H9 (cell line): ENCODE results near the gene EML2. TPM values are rescaled to one million over a fixed set of nuclear protein-coding genes. Genes with fewer than 3 reads are reported as not detected.

Experiments used
- DNase-seq: peaks from one replicate; pipeline ENCODE4 v3.0.0-alpha.2; 2017
- H2AFZ ChIP-seq: one replicate; pipeline ENCODE4 v1.6.1; 2013; ENCODE audit warnings: mild to moderate bottlenecking, low read length, control low read depth, moderate library complexity
- H2AK5ac ChIP-seq: 2 replicates; pipeline ENCODE4 v1.6.1; 2013; ENCODE audit warnings: low read length, control low read depth, mixed read lengths; ENCODE audit not compliant: insufficient read length
- H2BK120ac ChIP-seq: one replicate; pipeline ENCODE4 v1.6.1; 2013; ENCODE audit warnings: low read depth, mild to moderate bottlenecking, low read length, control low read depth, inconsistent platforms; ENCODE audit not compliant: poor library complexity, severe bottlenecking
- H2BK12ac ChIP-seq: 2 replicates; pipeline ENCODE4 v1.6.1; 2013; ENCODE audit warnings: low read length, control low read depth, mixed read lengths, low read depth; ENCODE audit not compliant: insufficient read length
- H2BK15ac ChIP-seq: 2 replicates; pipeline ENCODE4 v1.6.1; 2013; ENCODE audit warnings: low read depth, low read length, control low read depth
- H2BK20ac ChIP-seq: one replicate; pipeline ENCODE4 v1.6.1; 2013; ENCODE audit warnings: low read depth, mild to moderate bottlenecking, low read length, control low read depth, inconsistent platforms; ENCODE audit not compliant: poor library complexity, severe bottlenecking
- H2BK5ac ChIP-seq: 2 replicates; pipeline ENCODE4 v1.6.1; 2013; ENCODE audit warnings: low read length, control low read depth, mixed read lengths; ENCODE audit not compliant: insufficient read length
- H3K14ac ChIP-seq: 2 replicates; pipeline ENCODE4 v1.6.1; 2013; ENCODE audit warnings: low read length, control low read depth; ENCODE audit not compliant: insufficient read depth
- H3K18ac ChIP-seq: 2 replicates; pipeline ENCODE4 v1.6.1; 2013; ENCODE audit warnings: low read depth, mild to moderate bottlenecking, mixed read lengths, low read length, control low read depth; ENCODE audit not compliant: insufficient read length
- H3K23ac ChIP-seq: 2 replicates; pipeline ENCODE4 v1.6.1; 2013; ENCODE audit warnings: low read length, control low read depth, mixed read lengths, low read depth; ENCODE audit not compliant: insufficient read length
- H3K23me2 ChIP-seq: 2 replicates; pipeline ENCODE4 v1.6.1; 2013; ENCODE audit warnings: low read depth, mild to moderate bottlenecking, mixed read lengths, low read length, control low read depth; ENCODE audit not compliant: insufficient read length, poor library complexity, severe bottlenecking
- H3K27ac ChIP-seq: 2 replicates; pipeline ENCODE4 v1.5.1; 2013; ENCODE audit warnings: low read length, control low read depth, mixed read lengths, low read depth; ENCODE audit not compliant: insufficient read length
- H3K27me3 ChIP-seq: 2 replicates; pipeline ENCODE4 v1.6.1; 2013; ENCODE audit warnings: low read length, control low read depth, inconsistent platforms; ENCODE audit not compliant: insufficient read depth
- H3K4ac ChIP-seq: 2 replicates; pipeline ENCODE4 v1.6.1; 2013; ENCODE audit warnings: low read depth, mild to moderate bottlenecking, control low read depth, inconsistent platforms, low read length, moderate library complexity
- H3K4me1 ChIP-seq: 2 replicates; pipeline ENCODE4 v1.6.1; 2013; ENCODE audit warnings: low read length, control low read depth, inconsistent platforms; ENCODE audit not compliant: insufficient read depth
- H3K4me2 ChIP-seq: 2 replicates; pipeline ENCODE4 v1.6.1; 2013; ENCODE audit warnings: low read length, control low read depth, mixed read lengths; ENCODE audit not compliant: insufficient read length, insufficient read depth
- H3K56ac ChIP-seq: 2 replicates; pipeline ENCODE4 v1.6.1; 2013; ENCODE audit warnings: low read depth, mild to moderate bottlenecking, mixed read lengths, low read length, control low read depth; ENCODE audit not compliant: insufficient read length
- H3K79me1 ChIP-seq: 2 replicates; pipeline ENCODE4 v1.6.1; 2013; ENCODE audit warnings: low read depth, mild to moderate bottlenecking, moderate library complexity, low read length, control low read depth, inconsistent platforms; ENCODE audit not compliant: insufficient read depth, poor library complexity, severe bottlenecking
- H3K79me2 ChIP-seq: 2 replicates; pipeline ENCODE4 v1.6.1; 2013; ENCODE audit warnings: low read length, control low read depth, inconsistent platforms; ENCODE audit not compliant: insufficient read depth
- H3K9ac ChIP-seq: 2 replicates; pipeline ENCODE4 v1.6.1; 2013; ENCODE audit warnings: low read length, control low read depth, mixed read lengths; ENCODE audit not compliant: insufficient read length; ENCODE audit errors: extremely low read depth
- H3K9me3 ChIP-seq: one replicate; pipeline ENCODE4 v1.6.1; 2013; ENCODE audit warnings: low read depth, low read length, inconsistent platforms; ENCODE audit not compliant: control insufficient read depth
- H3T11ph ChIP-seq: one replicate; pipeline ENCODE4 v1.6.1; 2013; ENCODE audit warnings: mild to moderate bottlenecking, low read length, control low read depth, inconsistent platforms
- H4K20me1 ChIP-seq: one replicate; pipeline ENCODE4 v1.6.1; 2013; ENCODE audit not compliant: control insufficient read depth, insufficient read length, insufficient read depth
- H4K5ac ChIP-seq: 2 replicates; pipeline ENCODE4 v1.6.1; 2013; ENCODE audit warnings: low read depth, mild to moderate bottlenecking, mixed read lengths, low read length, control low read depth; ENCODE audit not compliant: insufficient read length
- H4K8ac ChIP-seq: replicated peaks from 2 replicates; pipeline ENCODE4 v1.6.1; 2013; ENCODE audit warnings: low read length, control low read depth, mixed read lengths, low read depth; ENCODE audit not compliant: insufficient read length
- H4K91ac ChIP-seq: 2 replicates; pipeline ENCODE4 v1.6.1; 2013; ENCODE audit warnings: low read depth, mild to moderate bottlenecking, moderate library complexity, mixed read lengths, low read length, control low read depth; ENCODE audit not compliant: insufficient read length
- H3K27ac Mint-ChIP-seq, 3 experiments: 2 replicates in 2 of 3; 3 replicates in 1 of 3; pipeline ENCODE4 v1.8.0; 2020 to 2021; ENCODE audit warnings: mixed read lengths in 3 of 3, mild to moderate bottlenecking in 1 of 3, moderate library complexity in 1 of 3
- H3K27me3 Mint-ChIP-seq: 2 replicates; pipeline ENCODE4 v1.8.0; 2021; ENCODE audit warnings: low read depth, mild to moderate bottlenecking, moderate library complexity, mixed read lengths
- H3K36me3 Mint-ChIP-seq, 3 experiments: 2 replicates in 2 of 3; 3 replicates in 1 of 3; pipeline ENCODE4 v1.8.0; 2020 to 2021; ENCODE audit warnings: low read depth in 3 of 3, mixed read lengths in 3 of 3; ENCODE audit not compliant: insufficient read depth in 1 of 3
- H3K4me1 Mint-ChIP-seq, 2 experiments: 2 replicates each; pipeline ENCODE4 v1.8.0; 2020; ENCODE audit warnings: mixed read lengths in 2 of 2
- H3K4me3 Mint-ChIP-seq, 2 experiments: 2 replicates in 1 of 2; 3 replicates in 1 of 2; pipeline ENCODE4 v1.8.0; 2020 to 2021; ENCODE audit warnings: mild to moderate bottlenecking in 2 of 2, mixed read lengths in 2 of 2, moderate library complexity in 1 of 2
- H3K9me3 Mint-ChIP-seq, 2 experiments: 2 replicates in 1 of 2; 3 replicates in 1 of 2; pipeline ENCODE4 v1.8.0; 2020; ENCODE audit warnings: mild to moderate bottlenecking in 2 of 2, mixed read lengths in 2 of 2, moderate library complexity in 1 of 2
- CTCF ChIP-seq: fragments of 200-600 bp; sonication (generic); conservative IDR thresholded peaks from 3 replicates; pipeline ENCODE4 v1.8.0; 2021; ENCODE audit warnings: antibody characterized with exemption, mild to moderate bottlenecking
- WGBS: extraction: QIAGEN DNeasy Blood & Tissue Kit; methylation state at CpG from one replicate; pipeline ENCODE4 v1.1.7; 2013; ENCODE audit warnings: missing lambda C conversion rate, low lambda C conversion rate, mixed read lengths; ENCODE audit not compliant: insufficient read length; ENCODE audit errors: extremely low coverage; 5-methylcytosine and 5-hydroxymethylcytosine counted together
- total RNA-seq: library from RNA; stranded (reverse); gene quantifications from 2 replicates; pipeline ENCODE4 v1.2.1, GENCODE V29; 2021

EML2 gene
- total RNA-seq, 1 experiment from 2014 or later: 22.6 TPM

GRCh38 chr19:45641274-45642105, 2.3 kb upstream of the EML2 start:
- no CpG with 5 or more reads among the region's 40 CpGs for WGBS
- peak; percentile 98 for DNase-seq
- no peak overlapping the region for H2BK5ac ChIP-seq
- H3K27me3 ChIP-seq: no peaks in the 10 kb centered on the region
- H2AFZ ChIP-seq: peak overlapping the region; percentile 91
- H3K79me2 ChIP-seq: no peaks in the 10 kb centered on the region
- Mint-ChIP-seq H3K27me3 (peaks cover 8% of the 10 kb centered on the region), H3K36me3 (no peaks in the 10 kb centered on the region; a peak in 1 of 7 replicates), H3K4me1 (peaks cover 37 to 49% of the 10 kb centered on the region in 2 experiments), H3K4me3 (peak overlapping the region; percentile 60 to 79), H3K27ac (peak overlapping the region; percentile 49 to 93 (median 85); a peak in 4 of 7 replicates), H3K9me3 (peaks cover 0 to 3% of the 10 kb centered on the region in 2 experiments; a peak in 2 of 5 replicates)
- no peak overlapping the region for H3K18ac ChIP-seq
- H3K4me2 ChIP-seq: peak overlapping the region; percentile 90
- no peak overlapping the region for H2BK20ac ChIP-seq
- TF ChIP-seq CTCF: no peak
- H3K9ac ChIP-seq: no peak overlapping the region
- H4K91ac ChIP-seq: no peak overlapping the region
- H3K27ac ChIP-seq: no peak overlapping the region
- no peak overlapping the region for H4K8ac ChIP-seq
- H3K56ac ChIP-seq: no peak overlapping the region
- no peak overlapping the region for H3K23ac ChIP-seq
- peaks cover 3% of the 10 kb centered on the region; the same call in 1 of the 2 replicates for H3K4me1 ChIP-seq
- peaks cover 21% of the 10 kb centered on the region for H3K23me2 ChIP-seq
- H2BK12ac ChIP-seq: no peak overlapping the region
- H3K79me1 ChIP-seq: no peaks in the 10 kb centered on the region
- H3K4ac ChIP-seq: no peak overlapping the region
- no peak overlapping the region for H3T11ph ChIP-seq
- no peaks in the 10 kb centered on the region for H3K9me3 ChIP-seq
- no peak overlapping the region for H2AK5ac ChIP-seq
- no peaks in the 10 kb centered on the region for H4K20me1 ChIP-seq
- no peak overlapping the region for H4K5ac ChIP-seq
- no peak overlapping the region for H2BK120ac ChIP-seq
- no peak overlapping the region for H2BK15ac ChIP-seq
- no peak overlapping the region; the same call in 1 of the 2 replicates for H3K14ac ChIP-seq
